Anterior cingulate cortex (tissue), 58 donors: Measurements from ENCODE around the gene FRRS1L.

Experiments used
- DNase-seq, 58 donors: peaks; one replicate each; lab custom pipeline; 2025; lab: John Stamatoyannopoulos, UW

The FRRS1L gene

DNA sequence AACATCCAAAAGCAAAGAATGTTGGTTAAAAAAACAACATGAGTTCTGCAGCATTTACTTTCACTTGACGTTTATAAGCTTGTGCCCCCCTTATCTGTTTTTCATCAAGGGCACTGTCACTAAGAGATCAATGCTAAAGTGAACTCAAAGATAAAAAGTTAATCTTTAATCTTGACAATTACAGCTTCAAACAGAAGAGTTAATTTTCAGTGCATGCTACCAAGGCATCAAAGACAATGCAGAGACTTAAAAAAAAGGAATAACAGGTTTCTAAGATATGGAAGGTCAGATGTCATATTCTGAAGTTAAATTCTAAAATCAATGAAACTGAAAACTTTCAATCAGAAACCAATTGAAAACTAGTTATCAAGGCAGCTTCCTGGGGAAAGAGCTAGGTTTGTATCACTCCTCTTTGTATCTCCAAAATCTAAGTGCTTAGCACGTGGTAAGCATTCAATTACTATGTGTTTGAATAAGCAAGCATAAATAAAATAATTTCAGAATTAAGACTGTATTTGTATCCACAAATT is 84.9 kb downstream of the FRRS1L start:
- DNase-seq = no peak
